Tibial nerve (tissue), 4 donors: ENCODE results near the gene KIR3DL3. TPM values are rescaled to one million over a fixed set of nuclear protein-coding genes. Genes with fewer than 3 reads are reported as not detected.
"Not testable (repeated sequence)": the region's sequence is repeated elsewhere in the genome, so short reads cannot be mapped to it uniquely, and the experiment has no call there.

Experiments
- DNase-seq, 2 donors: peaks; one replicate each; pipeline ENCODE4 v3.0.0-alpha.2; 2019; ENCODE audit warnings: low spot score in 2 of 2
- H3K27ac ChIP-seq, 4 donors: fragments of 200-600 bp; sonication (generic) in 3 of 4; one replicate each; pipeline ENCODE4 v1.5.1; 2017 to 2019; ENCODE audit warnings: mild to moderate bottlenecking in 1 of 4
- H3K27me3 ChIP-seq, 2 donors: fragments of 200-600 bp; sonication (generic) in 1 of 2; one replicate each; pipeline versions ENCODE4 v1.5.1 to v1.6.0; 2017 to 2019
- H3K36me3 ChIP-seq, 3 donors: fragments of 200-600 bp; sonication (generic); one replicate each; pipeline ENCODE4 v1.5.1; 2018 to 2019
- H3K4me1 ChIP-seq, 4 donors: fragments of 200-600 bp; sonication (generic) in 3 of 4; one replicate each; pipeline ENCODE4 v1.5.1; 2017 to 2019
- H3K4me3 ChIP-seq, 4 donors: fragments of 200-600 bp; sonication (generic) in 3 of 4; one replicate each; pipeline ENCODE4 v1.5.1; 2017 to 2019; ENCODE audit warnings: mild to moderate bottlenecking in 1 of 4, moderate library complexity in 1 of 4
- H3K9me3 ChIP-seq, 4 donors: fragments of 200-600 bp; sonication (generic) in 3 of 4; one replicate each; pipeline ENCODE4 v1.5.1; 2017 to 2019
- EP300 ChIP-seq, 2 donors: sonication (generic); formaldehyde crosslinking; IDR thresholded peaks; one replicate each; pipeline ENCODE4 v1.6.1; 2017; ENCODE audit warnings: antibody characterized with exemption in 2 of 2, mild to moderate bottlenecking in 1 of 2
- POLR2A ChIP-seq, 2 donors: fragments of 450-650 bp; IDR thresholded peaks; one replicate each; pipeline ENCODE4 v1.6.1; 2017; ENCODE audit warnings: antibody characterized with exemption in 2 of 2, mild to moderate bottlenecking in 2 of 2, moderate library complexity in 2 of 2
- WGBS, 2 donors: methylation state at CpG; one replicate each; pipeline ENCODE4 v1.1.5; 2018; 5-methylcytosine and 5-hydroxymethylcytosine counted together
- total RNA-seq, 4 donors: library from RNA; depleted of rRNA; stranded (reverse); fragments of >200 nt; gene quantifications; one replicate each; pipeline ENCODE4 v1.1.0, GENCODE V29; 2016
- TF ChIP-seq, protein P1 (sequence below), 5 experiments: fragments of 200-600 bp in 3 of 5; fragments of 450-650 bp in 2 of 5; sonication (generic) in 3 of 5; IDR thresholded peaks; one replicate each; pipeline ENCODE4 v1.5.1; 2016 to 2019; ENCODE audit warnings: antibody characterized with exemption in 5 of 5, mild to moderate bottlenecking in 3 of 5, moderate library complexity in 2 of 5

KIR3DL3 gene
- total RNA-seq = not detected

DNA sequence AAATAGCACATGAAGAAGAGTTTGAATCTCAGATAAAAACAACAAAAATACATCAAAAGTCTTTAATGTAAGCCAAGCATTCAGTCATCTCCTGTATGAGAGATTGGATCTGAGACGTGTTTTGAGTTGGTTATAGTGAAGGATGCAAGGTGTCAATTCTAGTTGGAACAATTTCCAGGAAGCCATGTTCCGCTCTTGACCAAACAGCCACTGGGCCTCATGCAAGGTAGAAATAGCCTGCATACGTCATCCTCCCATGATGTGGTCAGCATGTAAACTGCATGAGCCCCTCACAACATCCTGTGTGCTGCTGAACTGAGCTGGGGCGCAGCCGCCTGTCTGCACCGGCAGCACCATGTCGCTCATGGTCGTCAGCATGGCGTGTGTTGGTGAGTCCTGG is at the start of gene KIR3DL3:
Gene KIR3DL3, plus strand, starts transcription at position 301 of the 400 bp plus-strand sequence. Its CDS starts 55 bp downstream, at position 356.
- 89 to 90% methylated on average over 9 of the region's 9 CpGs for WGBS, 2 donors
- peaks cover 0 to 45% (median 4%) of the 10 kb centered on the region in 4 donors for H3K9me3 ChIP-seq

GRCh38 chr19:54676210-54676834 is 47.9 kb upstream of the KIR3DL3 start:
- H3K9me3 ChIP-seq, H3K27ac ChIP-seq, H3K36me3 ChIP-seq, H3K27me3 ChIP-seq, H3K4me1 ChIP-seq, H3K4me3 ChIP-seq: not testable (repeated sequence)
- DNase-seq = peak in 1 of 2 donors; percentile 63
- WGBS, 2 donors = 24 to 29% methylated on average over 10 of the region's 10 CpGs
- TF ChIP-seq, protein P1, sequence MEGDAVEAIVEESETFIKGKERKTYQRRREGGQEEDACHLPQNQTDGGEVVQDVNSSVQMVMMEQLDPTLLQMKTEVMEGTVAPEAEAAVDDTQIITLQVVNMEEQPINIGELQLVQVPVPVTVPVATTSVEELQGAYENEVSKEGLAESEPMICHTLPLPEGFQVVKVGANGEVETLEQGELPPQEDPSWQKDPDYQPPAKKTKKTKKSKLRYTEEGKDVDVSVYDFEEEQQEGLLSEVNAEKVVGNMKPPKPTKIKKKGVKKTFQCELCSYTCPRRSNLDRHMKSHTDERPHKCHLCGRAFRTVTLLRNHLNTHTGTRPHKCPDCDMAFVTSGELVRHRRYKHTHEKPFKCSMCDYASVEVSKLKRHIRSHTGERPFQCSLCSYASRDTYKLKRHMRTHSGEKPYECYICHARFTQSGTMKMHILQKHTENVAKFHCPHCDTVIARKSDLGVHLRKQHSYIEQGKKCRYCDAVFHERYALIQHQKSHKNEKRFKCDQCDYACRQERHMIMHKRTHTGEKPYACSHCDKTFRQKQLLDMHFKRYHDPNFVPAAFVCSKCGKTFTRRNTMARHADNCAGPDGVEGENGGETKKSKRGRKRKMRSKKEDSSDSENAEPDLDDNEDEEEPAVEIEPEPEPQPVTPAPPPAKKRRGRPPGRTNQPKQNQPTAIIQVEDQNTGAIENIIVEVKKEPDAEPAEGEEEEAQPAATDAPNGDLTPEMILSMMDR (IDR thresholded peaks at IDR 0.05) = peak; percentile 64 to 84 (median 79)

More for the DNA sequence above, at the start of gene KIR3DL3:
- Histone ChIP-seq H3K27me3 (no peaks in the 10 kb centered on the region), H3K4me1 (no peaks in the 10 kb centered on the region), H3K4me3 (no peak within 1 kb of the TSS), H3K36me3 (no peaks in the 10 kb centered on the region), H3K27ac (no peak within 1 kb of the TSS)
- TF ChIP-seq EP300 (IDR thresholded peaks at IDR 0.05) (no peak), POLR2A (IDR thresholded peaks at IDR 0.05) (no peak)
- TF ChIP-seq, protein P1 (IDR thresholded peaks at IDR 0.05) = no peak
- DNase-seq = no peak

DNA sequence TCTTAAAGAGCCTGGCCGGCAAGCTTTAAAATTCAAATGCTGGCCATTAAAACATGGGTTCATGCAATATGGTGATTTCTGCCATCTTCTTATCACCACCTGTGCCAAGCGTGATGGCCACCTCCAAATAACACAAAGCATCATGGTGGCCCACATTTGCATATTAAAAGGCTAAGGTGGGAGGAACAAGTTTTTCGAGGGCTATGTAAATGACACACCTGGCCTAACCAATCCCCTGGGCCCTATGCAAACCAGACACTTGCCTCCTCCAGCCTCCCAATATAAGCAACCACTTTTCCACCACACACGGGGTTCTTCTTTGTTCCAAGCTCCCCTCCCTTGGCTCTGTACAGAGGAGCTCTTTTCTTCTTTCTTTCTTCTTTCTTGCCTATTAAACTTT is 47.0 kb upstream of the KIR3DL3 start:
- TF ChIP-seq POLR2A (IDR thresholded peaks at IDR 0.05) (no peak), EP300 (IDR thresholded peaks at IDR 0.05) (no peak)
- TF ChIP-seq, protein P1 (IDR thresholded peaks at IDR 0.05) = no peak
- Histone ChIP-seq H3K27ac (no peak overlapping the region), H3K4me1 (no peaks in the 10 kb centered on the region), H3K36me3 (no peaks in the 10 kb centered on the region), H3K9me3 (no peaks in the 10 kb centered on the region), H3K4me3 (no peak overlapping the region), H3K27me3 (peaks cover 0 to 3% of the 10 kb centered on the region in 2 donors)
- 58 to 59% methylated on average over 4 of the region's 4 CpGs for WGBS, 2 donors
- DNase-seq = no peak

DNA sequence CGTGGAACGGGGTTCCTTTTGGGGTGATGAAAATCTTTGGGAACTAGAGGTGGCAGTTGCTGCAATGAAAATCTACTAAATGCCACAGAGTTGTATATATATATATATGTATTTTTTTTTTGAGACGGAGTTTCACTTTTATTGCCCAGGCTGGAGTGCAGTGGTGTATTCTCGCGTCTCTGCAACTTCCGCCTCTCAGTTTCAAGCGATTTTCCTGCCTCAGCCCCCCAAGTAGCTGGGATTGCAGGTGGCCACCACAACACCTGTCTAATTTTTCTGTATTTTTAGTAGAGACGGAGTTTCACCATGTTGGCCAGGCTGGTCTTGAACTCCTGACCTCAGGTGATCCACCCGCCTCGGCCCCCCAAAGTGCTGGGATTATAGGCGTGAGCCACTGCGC is 42.6 kb upstream of the KIR3DL3 start:
- H3K9me3 ChIP-seq, H3K27me3 ChIP-seq, H3K27ac ChIP-seq, DNase-seq, H3K4me1 ChIP-seq, H3K36me3 ChIP-seq, H3K4me3 ChIP-seq: not testable (repeated sequence)
- 73 to 79% methylated on average over 12 of the region's 12 CpGs for WGBS, 2 donors

- no peaks in the 10 kb centered on the region for H3K27me3 ChIP-seq
- TF ChIP-seq EP300 (IDR thresholded peaks at IDR 0.05) (no peak), POLR2A (IDR thresholded peaks at IDR 0.05) (no peak)
- TF ChIP-seq, protein P1 (IDR thresholded peaks at IDR 0.05) = no peak
- no peak overlapping the region for H3K27ac ChIP-seq
- H3K4me3 ChIP-seq = no peak overlapping the region
- no peak for DNase-seq
- no peaks in the 10 kb centered on the region for H3K9me3 ChIP-seq
- H3K4me1 ChIP-seq = no peaks in the 10 kb centered on the region
- no peaks in the 10 kb centered on the region for H3K36me3 ChIP-seq
- 60 to 62% methylated on average over 7 of the region's 7 CpGs for WGBS, 2 donors
Observed at GRCh38 chr19:54682306-54682856, 41.9 kb upstream of the KIR3DL3 start.
